ENCODE results near the gene CEACAM19. TPM values are rescaled to one million over a fixed set of nuclear protein-coding genes. Genes with fewer than 3 reads are reported as not detected.
A peak's percentile ranks its signal among the peaks of the same experiment; 100 is the strongest.
"Not testable (repeated sequence)": the region's sequence is repeated elsewhere in the genome, so short reads cannot be mapped to it uniquely, and the experiment has no call there.

CEACAM19 gene
- total RNA-seq, 1 experiment from 2014 or later = not detected

GRCh38 chr19:44677019-44677811 is 5.9 kb downstream of the CEACAM19 start:
- peak; percentile 61 for DNase-seq
- no peak overlapping the region for H3K27ac ChIP-seq (ENCODE audit: low read length)
- H3K9ac ChIP-seq (ENCODE audit: low read length) = no peak overlapping the region
- no peaks in the 10 kb centered on the region for H3K36me3 ChIP-seq (ENCODE audit: insufficient read depth, low read length)
- H3K9me3 ChIP-seq (ENCODE audit: low read length) = no peaks in the 10 kb centered on the region
- H3K4me2 ChIP-seq (ENCODE audit: low read depth, low read length, poor library complexity, severe bottlenecking) = no peak overlapping the region
- no peaks in the 10 kb centered on the region for H3K27me3 ChIP-seq (ENCODE audit: low read length)
- no peaks in the 10 kb centered on the region for H3K4me1 ChIP-seq (ENCODE audit: low read length)
- no peaks in the 10 kb centered on the region for H3K9me2 ChIP-seq (replicated peaks; ENCODE audit: insufficient read depth, low read length)
- H4K20me1 ChIP-seq (ENCODE audit: insufficient read depth, low read depth, low read length) = no peaks in the 10 kb centered on the region
- no peak overlapping the region for H2AFZ ChIP-seq (ENCODE audit: low read length)
- H3K4me3 ChIP-seq (ENCODE audit: low read length) = no peak overlapping the region
- no peaks in the 10 kb centered on the region for H3K79me2 ChIP-seq (ENCODE audit: low read length)

- Histone ChIP-seq H3K36me3 (ENCODE audit: insufficient read depth, low read length) (no peaks in the 10 kb centered on the region), H3K27ac (ENCODE audit: low read length) (no peak overlapping the region), H2AFZ (ENCODE audit: low read length) (no peak overlapping the region), H3K79me2 (ENCODE audit: low read length) (no peaks in the 10 kb centered on the region), H3K4me1 (ENCODE audit: low read length) (no peaks in the 10 kb centered on the region), H3K4me3 (ENCODE audit: low read length) (no peak overlapping the region), H3K9ac (ENCODE audit: low read length) (no peak overlapping the region), H4K20me1 (ENCODE audit: insufficient read depth, low read depth, low read length) (no peaks in the 10 kb centered on the region), H3K9me3 (ENCODE audit: low read length) (no peaks in the 10 kb centered on the region), H3K9me2 (replicated peaks; ENCODE audit: insufficient read depth, low read length) (no peaks in the 10 kb centered on the region), H3K27me3 (ENCODE audit: low read length) (no peaks in the 10 kb centered on the region), H3K4me2 (ENCODE audit: low read depth, low read length, poor library complexity, severe bottlenecking) (no peak overlapping the region)
- DNase-seq = no peak
Measured at GRCh38 chr19:44680536-44680935, 9.3 kb downstream of the CEACAM19 start.

GRCh38 chr19:44681992-44682790 is 10.9 kb downstream of the CEACAM19 start:
- H3K9me3 ChIP-seq (ENCODE audit: low read length) = no peaks in the 10 kb centered on the region

GRCh38 chr19:44682807-44683206 is 11.5 kb downstream of the CEACAM19 start:
- no peak overlapping the region for H3K4me2 ChIP-seq (ENCODE audit: low read depth, low read length, poor library complexity, severe bottlenecking)
- H3K79me2 ChIP-seq (ENCODE audit: low read length) = no peaks in the 10 kb centered on the region
- peaks cover 6% of the 10 kb centered on the region for H3K4me1 ChIP-seq (ENCODE audit: low read length)
- DNase-seq = no peak
- H3K27ac ChIP-seq (ENCODE audit: low read length) = no peak overlapping the region
- no peak overlapping the region for H3K9ac ChIP-seq (ENCODE audit: low read length)
- no peak overlapping the region for H3K4me3 ChIP-seq (ENCODE audit: low read length)
- no peak overlapping the region for H2AFZ ChIP-seq (ENCODE audit: low read length)
- H4K20me1 ChIP-seq (ENCODE audit: insufficient read depth, low read depth, low read length) = no peaks in the 10 kb centered on the region
- H3K36me3 ChIP-seq (ENCODE audit: insufficient read depth, low read length) = no peaks in the 10 kb centered on the region
- no peaks in the 10 kb centered on the region for H3K27me3 ChIP-seq (ENCODE audit: low read length)
- no peaks in the 10 kb centered on the region for H3K9me2 ChIP-seq (replicated peaks; ENCODE audit: insufficient read depth, low read length)
- no peaks in the 10 kb centered on the region for H3K9me3 ChIP-seq (ENCODE audit: low read length)

More at GRCh38 chr19:44681992-44682790, 10.9 kb downstream of the CEACAM19 start:
- Histone ChIP-seq H4K20me1 (ENCODE audit: insufficient read depth, low read depth, low read length) (no peaks in the 10 kb centered on the region), H3K4me1 (ENCODE audit: low read length) (peaks cover 6% of the 10 kb centered on the region), H2AFZ (ENCODE audit: low read length) (no peak overlapping the region), H3K9me2 (replicated peaks; ENCODE audit: insufficient read depth, low read length) (no peaks in the 10 kb centered on the region), H3K27me3 (ENCODE audit: low read length) (no peaks in the 10 kb centered on the region), H3K36me3 (ENCODE audit: insufficient read depth, low read length) (no peaks in the 10 kb centered on the region), H3K4me2 (ENCODE audit: low read depth, low read length, poor library complexity, severe bottlenecking) (no peak overlapping the region), H3K27ac (ENCODE audit: low read length) (no peak overlapping the region), H3K4me3 (ENCODE audit: low read length) (no peak overlapping the region), H3K79me2 (ENCODE audit: low read length) (no peaks in the 10 kb centered on the region), H3K9ac (ENCODE audit: low read length) (no peak overlapping the region)
- DNase-seq = peak; percentile 2

- Histone ChIP-seq H3K9me2 (replicated peaks; ENCODE audit: insufficient read depth, low read length) (no peaks in the 10 kb centered on the region), H3K4me1 (ENCODE audit: low read length) (peaks cover 6% of the 10 kb centered on the region), H3K27ac (ENCODE audit: low read length) (no peak overlapping the region), H3K79me2 (ENCODE audit: low read length) (no peaks in the 10 kb centered on the region), H3K4me2 (ENCODE audit: low read depth, low read length, poor library complexity, severe bottlenecking) (no peak overlapping the region), H3K4me3 (ENCODE audit: low read length) (no peak overlapping the region), H3K36me3 (ENCODE audit: insufficient read depth, low read length) (no peaks in the 10 kb centered on the region), H2AFZ (ENCODE audit: low read length) (no peak overlapping the region), H3K27me3 (ENCODE audit: low read length) (no peaks in the 10 kb centered on the region), H3K9ac (ENCODE audit: low read length) (no peak overlapping the region), H3K9me3 (ENCODE audit: low read length) (no peaks in the 10 kb centered on the region), H4K20me1 (ENCODE audit: insufficient read depth, low read depth, low read length) (no peaks in the 10 kb centered on the region)
- DNase-seq = no peak
Measured at GRCh38 chr19:44683434-44684210, 12.3 kb downstream of the CEACAM19 start.

- not testable (repeated sequence) for H3K4me2 ChIP-seq (ENCODE audit: low read depth, low read length, poor library complexity, severe bottlenecking); H3K9me2 ChIP-seq (replicated peaks; ENCODE audit: insufficient read depth, low read length); H3K9ac ChIP-seq (ENCODE audit: low read length); H3K4me1 ChIP-seq (ENCODE audit: low read length); H3K4me3 ChIP-seq (ENCODE audit: low read length); H3K9me3 ChIP-seq (ENCODE audit: low read length); H3K27me3 ChIP-seq (ENCODE audit: low read length); H3K27ac ChIP-seq (ENCODE audit: low read length); H3K36me3 ChIP-seq (ENCODE audit: insufficient read depth, low read length); DNase-seq; H2AFZ ChIP-seq (ENCODE audit: low read length); H4K20me1 ChIP-seq (ENCODE audit: insufficient read depth, low read depth, low read length); H3K79me2 ChIP-seq (ENCODE audit: low read length)
Measured at GRCh38 chr19:44684396-44684795, 13.1 kb downstream of the CEACAM19 start.

GRCh38 chr19:44684892-44685863 is 13.9 kb downstream of the CEACAM19 start:
- no peaks in the 10 kb centered on the region for H3K9me3 ChIP-seq (ENCODE audit: low read length)

More at GRCh38 chr19:44684892-44685863, 13.9 kb downstream of the CEACAM19 start:
- Histone ChIP-seq H3K9me2 (replicated peaks; ENCODE audit: insufficient read depth, low read length) (no peaks in the 10 kb centered on the region), H3K36me3 (ENCODE audit: insufficient read depth, low read length) (no peaks in the 10 kb centered on the region), H3K27ac (ENCODE audit: low read length) (no peak overlapping the region), H3K9ac (ENCODE audit: low read length) (no peak overlapping the region), H4K20me1 (ENCODE audit: insufficient read depth, low read depth, low read length) (no peaks in the 10 kb centered on the region), H3K4me2 (ENCODE audit: low read depth, low read length, poor library complexity, severe bottlenecking) (no peak overlapping the region), H3K4me3 (ENCODE audit: low read length) (no peak overlapping the region), H3K27me3 (ENCODE audit: low read length) (no peaks in the 10 kb centered on the region), H2AFZ (ENCODE audit: low read length) (no peak overlapping the region), H3K4me1 (ENCODE audit: low read length) (peaks cover 6% of the 10 kb centered on the region), H3K79me2 (ENCODE audit: low read length) (no peaks in the 10 kb centered on the region)
- DNase-seq = no peak

All from Karpas-422 (cell line).